Measurements from ENCODE around the gene TUG1. TPM values are rescaled to one million over a fixed set of nuclear protein-coding genes. Genes with fewer than 3 reads are reported as not detected.

The TUG1 gene
- total RNA-seq, 1 experiment from 2014 or later = 70.0 TPM

GRCh38 chr22:30979932-30980331 is 10.9 kb downstream of the TUG1 start:
- no peaks in the 10 kb centered on the region for H3K27me3 ChIP-seq (replicated peaks; ENCODE audit: insufficient read depth, low read depth, low read length, poor library complexity)
- no TSS peak for BruUV-seq (replicated peaks)
- POLR2A ChIA-PET (ENCODE audit: low non-redundant PET) = no interaction called here
- TF ChIP-seq EZH2 (IDR thresholded peaks at IDR 0.05; ENCODE audit: borderline replicate concordance, low read depth, low read length, poor library complexity, severe bottlenecking) = no peak
- TF ChIP-seq, protein P1, sequence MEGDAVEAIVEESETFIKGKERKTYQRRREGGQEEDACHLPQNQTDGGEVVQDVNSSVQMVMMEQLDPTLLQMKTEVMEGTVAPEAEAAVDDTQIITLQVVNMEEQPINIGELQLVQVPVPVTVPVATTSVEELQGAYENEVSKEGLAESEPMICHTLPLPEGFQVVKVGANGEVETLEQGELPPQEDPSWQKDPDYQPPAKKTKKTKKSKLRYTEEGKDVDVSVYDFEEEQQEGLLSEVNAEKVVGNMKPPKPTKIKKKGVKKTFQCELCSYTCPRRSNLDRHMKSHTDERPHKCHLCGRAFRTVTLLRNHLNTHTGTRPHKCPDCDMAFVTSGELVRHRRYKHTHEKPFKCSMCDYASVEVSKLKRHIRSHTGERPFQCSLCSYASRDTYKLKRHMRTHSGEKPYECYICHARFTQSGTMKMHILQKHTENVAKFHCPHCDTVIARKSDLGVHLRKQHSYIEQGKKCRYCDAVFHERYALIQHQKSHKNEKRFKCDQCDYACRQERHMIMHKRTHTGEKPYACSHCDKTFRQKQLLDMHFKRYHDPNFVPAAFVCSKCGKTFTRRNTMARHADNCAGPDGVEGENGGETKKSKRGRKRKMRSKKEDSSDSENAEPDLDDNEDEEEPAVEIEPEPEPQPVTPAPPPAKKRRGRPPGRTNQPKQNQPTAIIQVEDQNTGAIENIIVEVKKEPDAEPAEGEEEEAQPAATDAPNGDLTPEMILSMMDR (conservative IDR thresholded peaks at IDR 0.05; ENCODE audit: low read depth, low read length) = no peak
- H3K27ac ChIP-seq (ENCODE audit: low read depth, low read length, poor library complexity, severe bottlenecking) = no peak overlapping the region
- no peak overlapping the region for H3K4me3 ChIP-seq (ENCODE audit: low read depth, low read length, poor library complexity, severe bottlenecking)
- intact Hi-C loops (cut with micrococcal nuclease; ENCODE audit: unreplicated experiment) = no loop called here
- CTCF ChIA-PET = no interaction called here
- no peaks in the 10 kb centered on the region for H3K4me1 ChIP-seq (ENCODE audit: insufficient read depth, low read length, poor library complexity, severe bottlenecking)
- peaks cover 44% of the 10 kb centered on the region for H3K9me3 ChIP-seq (ENCODE audit: low read depth, low read length, poor library complexity, severe bottlenecking)
- peaks cover 33% of the 10 kb centered on the region for H3K36me3 ChIP-seq (ENCODE audit: insufficient read depth, low read length, poor library complexity, severe bottlenecking)
- DNase-seq (ENCODE audit: low spot score) = no peak

DNA sequence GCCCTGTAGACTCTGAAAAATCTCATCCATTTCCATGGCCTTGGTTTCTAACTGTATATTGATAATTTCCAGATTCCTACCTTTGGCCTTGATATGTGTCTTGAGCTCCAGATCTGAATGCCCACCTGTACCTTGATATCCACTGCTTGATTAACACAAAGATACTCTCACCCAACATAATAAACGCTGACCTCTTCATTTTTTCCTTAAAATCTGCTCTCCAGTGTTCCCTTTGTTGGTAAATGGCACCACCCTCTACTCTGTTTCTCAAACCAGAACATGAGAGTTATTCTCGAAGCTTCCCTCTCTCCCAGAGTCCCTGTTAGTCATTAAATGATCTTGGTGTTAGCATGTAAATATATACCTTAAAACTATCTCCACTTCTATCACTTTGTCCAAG is 13.4 kb downstream of the TUG1 start:
- BruUV-seq (replicated peaks) = no TSS peak
- intact Hi-C loops (cut with micrococcal nuclease; ENCODE audit: unreplicated experiment) = no loop called here
- H3K4me3 ChIP-seq (ENCODE audit: low read depth, low read length, poor library complexity, severe bottlenecking) = no peak overlapping the region
- no peaks in the 10 kb centered on the region for H3K4me1 ChIP-seq (ENCODE audit: insufficient read depth, low read length, poor library complexity, severe bottlenecking)
- POLR2A ChIA-PET (ENCODE audit: low non-redundant PET) = no interaction called here
- peaks cover 18% of the 10 kb centered on the region for H3K9me3 ChIP-seq (ENCODE audit: low read depth, low read length, poor library complexity, severe bottlenecking)
- DNase-seq (ENCODE audit: low spot score) = no peak
- H3K27me3 ChIP-seq (replicated peaks; ENCODE audit: insufficient read depth, low read depth, low read length, poor library complexity) = no peaks in the 10 kb centered on the region
- peaks cover 8% of the 10 kb centered on the region for H3K36me3 ChIP-seq (ENCODE audit: insufficient read depth, low read length, poor library complexity, severe bottlenecking)
- no peak overlapping the region for H3K27ac ChIP-seq (ENCODE audit: low read depth, low read length, poor library complexity, severe bottlenecking)
- CTCF ChIA-PET = interaction anchor here (0.6 kb wide), 1 partner anchor 287 kb away, joined by 4 read pairs; no protein-coding TSS in a partner anchor
- no peak for TF ChIP-seq EZH2 (IDR thresholded peaks at IDR 0.05; ENCODE audit: borderline replicate concordance, low read depth, low read length, poor library complexity, severe bottlenecking)
- TF ChIP-seq, protein P1 (conservative IDR thresholded peaks at IDR 0.05; ENCODE audit: low read depth, low read length) = no peak

DNA sequence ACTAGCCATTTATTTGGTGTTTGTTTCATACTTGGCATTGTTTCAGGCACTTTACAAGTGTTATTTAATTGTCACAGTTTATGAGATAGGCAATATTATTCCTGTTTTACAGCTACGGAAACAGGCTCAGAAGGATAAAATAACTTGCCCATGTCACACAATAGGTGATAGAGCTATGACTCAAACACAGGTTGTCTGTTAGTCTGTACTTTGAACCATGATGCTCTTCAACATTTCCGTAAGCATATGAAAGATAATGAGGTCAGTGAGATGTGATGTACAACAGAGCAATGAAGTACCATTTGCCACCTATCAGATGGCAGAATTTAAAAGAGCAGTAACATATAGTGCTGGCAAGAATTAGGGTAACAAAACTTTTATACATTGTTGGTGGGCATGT is 15.3 kb downstream of the TUG1 start:
- intact Hi-C loops (cut with micrococcal nuclease; ENCODE audit: unreplicated experiment) = no loop called here
- ChIA-PET POLR2A (ENCODE audit: low non-redundant PET) (no interaction called here), CTCF (no interaction called here)
- Histone ChIP-seq H3K4me3 (ENCODE audit: low read depth, low read length, poor library complexity, severe bottlenecking) (no peak overlapping the region), H3K27ac (ENCODE audit: low read depth, low read length, poor library complexity, severe bottlenecking) (no peak overlapping the region), H3K36me3 (ENCODE audit: insufficient read depth, low read length, poor library complexity, severe bottlenecking) (no peaks in the 10 kb centered on the region), H3K4me1 (ENCODE audit: insufficient read depth, low read length, poor library complexity, severe bottlenecking) (no peaks in the 10 kb centered on the region), H3K27me3 (replicated peaks; ENCODE audit: insufficient read depth, low read depth, low read length, poor library complexity) (no peaks in the 10 kb centered on the region), H3K9me3 (ENCODE audit: low read depth, low read length, poor library complexity, severe bottlenecking) (peaks cover 8% of the 10 kb centered on the region)
- no peak for DNase-seq (ENCODE audit: low spot score)
- no TSS peak for BruUV-seq (replicated peaks)
- TF ChIP-seq, protein P1 (conservative IDR thresholded peaks at IDR 0.05; ENCODE audit: low read depth, low read length) = no peak
- no peak for TF ChIP-seq EZH2 (IDR thresholded peaks at IDR 0.05; ENCODE audit: borderline replicate concordance, low read depth, low read length, poor library complexity, severe bottlenecking)

Measured in A673 (cell line).